Hindlimb muscle (tissue), 1 donor: ENCODE results near the gene PTTG1IP. TPM values are rescaled to one million over a fixed set of nuclear protein-coding genes. Genes with fewer than 3 reads are reported as not detected.
"Not testable (repeated sequence)": the region's sequence is repeated elsewhere in the genome, so short reads cannot be mapped to it uniquely, and the experiment has no call there.

Experiments
- DNase-seq: peaks from one replicate; pipeline ENCODE4 v3.0.0-alpha.2; 2013
- polyA plus RNA-seq: library from polyadenylated mRNA; unstranded; fragments of 120-200 nt; gene quantifications from one replicate; pipeline ENCODE4 v1.2.1, GENCODE V29; 2013; ENCODE audit not compliant: insufficient read length

Gene PTTG1IP
- polyA plus RNA-seq, 1 donor: 131 TPM

GRCh38 chr21:44880405-44881197 lies 7.1 kb upstream of the PTTG1IP start:
- no peak for DNase-seq

- not testable (repeated sequence) for DNase-seq
Measured at GRCh38 chr21:44879238-44879637, 5.7 kb upstream of the PTTG1IP start.

- no peak for DNase-seq
Measured at GRCh38 chr21:44878053-44878982, 4.8 kb upstream of the PTTG1IP start.

- no peak for DNase-seq
Measured at GRCh38 chr21:44876849-44877575, 3.5 kb upstream of the PTTG1IP start.

- DNase-seq: no peak
Measured at GRCh38 chr21:44875316-44875700, 1.8 kb upstream of the PTTG1IP start.

- DNase-seq: no peak
Measured at GRCh38 chr21:44874497-44875315, 1.2 kb upstream of the PTTG1IP start.

GRCh38 chr21:44874240-44874496 lies 678 bp upstream of the PTTG1IP start:
- DNase-seq: no peak

GRCh38 chr21:44872649-44873355 lies 688 bp downstream of the PTTG1IP start:
- peak; percentile 43 for DNase-seq

- no peak for DNase-seq
Measured at GRCh38 chr21:44872323-44872648, 1.2 kb downstream of the PTTG1IP start.

GRCh38 chr21:44871576-44872269 lies 1.8 kb downstream of the PTTG1IP start:
- no peak for DNase-seq

- no peak for DNase-seq
Measured at GRCh38 chr21:44870748-44871495, 2.6 kb downstream of the PTTG1IP start.

- DNase-seq: no peak
Measured at GRCh38 chr21:44869781-44870747, 3.4 kb downstream of the PTTG1IP start.

GRCh38 chr21:44868707-44869106 lies 4.8 kb downstream of the PTTG1IP start:
- DNase-seq: no peak

GRCh38 chr21:44867999-44868700 lies 5.3 kb downstream of the PTTG1IP start:
- no peak for DNase-seq

- DNase-seq: no peak
Measured at GRCh38 chr21:44867464-44867863, 6.0 kb downstream of the PTTG1IP start.

- no peak for DNase-seq
Measured at GRCh38 chr21:44866780-44867179, 6.7 kb downstream of the PTTG1IP start.

GRCh38 chr21:44865561-44866280 lies 7.8 kb downstream of the PTTG1IP start:
- DNase-seq: no peak
